ENCODE measurements around the gene MYD88.

DNA sequence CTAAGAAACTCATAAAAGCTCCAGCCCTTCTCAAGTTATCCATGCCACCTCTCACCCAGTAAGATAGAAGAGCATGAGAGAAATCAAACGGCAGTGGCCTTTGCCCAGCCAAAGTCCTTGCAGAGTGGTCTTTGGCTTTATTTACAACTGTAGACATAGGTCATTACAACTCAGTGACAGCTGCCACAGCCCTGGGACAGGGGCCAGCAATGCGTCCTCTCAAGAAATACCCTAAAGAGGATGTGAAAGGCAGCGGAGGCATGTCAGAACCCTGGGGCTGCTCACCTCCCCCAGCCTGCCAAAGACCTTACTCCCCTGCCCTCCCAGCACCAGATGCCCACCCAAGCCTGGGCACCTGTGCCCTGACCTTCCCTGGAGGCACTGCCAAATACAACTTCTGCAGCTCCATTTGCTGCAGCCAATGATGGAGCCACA is 7.8 kb upstream of the MYD88 start:
- TF ChIP-seq POLR2A (IDR thresholded peaks at IDR 0.05) = no peak
- TF ChIP-seq, protein P1, sequence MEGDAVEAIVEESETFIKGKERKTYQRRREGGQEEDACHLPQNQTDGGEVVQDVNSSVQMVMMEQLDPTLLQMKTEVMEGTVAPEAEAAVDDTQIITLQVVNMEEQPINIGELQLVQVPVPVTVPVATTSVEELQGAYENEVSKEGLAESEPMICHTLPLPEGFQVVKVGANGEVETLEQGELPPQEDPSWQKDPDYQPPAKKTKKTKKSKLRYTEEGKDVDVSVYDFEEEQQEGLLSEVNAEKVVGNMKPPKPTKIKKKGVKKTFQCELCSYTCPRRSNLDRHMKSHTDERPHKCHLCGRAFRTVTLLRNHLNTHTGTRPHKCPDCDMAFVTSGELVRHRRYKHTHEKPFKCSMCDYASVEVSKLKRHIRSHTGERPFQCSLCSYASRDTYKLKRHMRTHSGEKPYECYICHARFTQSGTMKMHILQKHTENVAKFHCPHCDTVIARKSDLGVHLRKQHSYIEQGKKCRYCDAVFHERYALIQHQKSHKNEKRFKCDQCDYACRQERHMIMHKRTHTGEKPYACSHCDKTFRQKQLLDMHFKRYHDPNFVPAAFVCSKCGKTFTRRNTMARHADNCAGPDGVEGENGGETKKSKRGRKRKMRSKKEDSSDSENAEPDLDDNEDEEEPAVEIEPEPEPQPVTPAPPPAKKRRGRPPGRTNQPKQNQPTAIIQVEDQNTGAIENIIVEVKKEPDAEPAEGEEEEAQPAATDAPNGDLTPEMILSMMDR (IDR thresholded peaks at IDR 0.05) = no peak
- TF ChIP-seq EP300 (IDR thresholded peaks at IDR 0.05) = no peak
